Activated T-helper 1 cell treated with anti-CD3 and anti-CD28 coated beads, Interleukin-12 subunit alpha, Interleukin-12 subunit beta, Interleukin-2, Interleukin-4 antibody, amounts not matched to agents 30 ng/mL and 10 ng/mL and 1 ng/mL, durations not matched to agents 14 hours and 24 hours and 36 hours (primary cell): Measurements from ENCODE around the gene KRTAP4-3. TPM values are rescaled to one million over a fixed set of nuclear protein-coding genes. Genes with fewer than 3 reads are reported as not detected.
"Not testable (repeated sequence)": the region's sequence is repeated elsewhere in the genome, so short reads cannot be mapped to it uniquely, and the experiment has no call there.

Experiments used
- DNase-seq: peaks from one replicate; pipeline ENCODE4 v3.0.0; 2021; ENCODE audit warnings: low spot score
- H3K27ac Mint-ChIP-seq: one replicate; pipeline ENCODE4 v1.8.0; 2021; ENCODE audit warnings: mild to moderate bottlenecking, mixed read lengths
- H3K27me3 Mint-ChIP-seq: one replicate; pipeline ENCODE4 v1.8.0; 2022; ENCODE audit warnings: mild to moderate bottlenecking, moderate library complexity, mixed read lengths; ENCODE audit not compliant: insufficient read depth
- H3K36me3 Mint-ChIP-seq: one replicate; pipeline ENCODE4 v1.8.0; 2021; ENCODE audit warnings: low read depth, mixed read lengths
- H3K4me1 Mint-ChIP-seq: one replicate; pipeline ENCODE4 v1.8.0; 2021; ENCODE audit warnings: low read depth, mixed read lengths
- H3K4me3 Mint-ChIP-seq: one replicate; pipeline ENCODE4 v1.8.0; 2021; ENCODE audit warnings: mild to moderate bottlenecking, moderate library complexity, mixed read lengths
- H3K9me3 Mint-ChIP-seq: one replicate; pipeline ENCODE4 v1.8.0; 2021; ENCODE audit warnings: mixed read lengths
- intact Hi-C: fragments of 100-400 bp; cut with micrococcal nuclease; formaldehyde crosslinking; loops from one replicate; pipeline ENCODE4 v1.15.1; 2024
- total RNA-seq: library from RNA; stranded (reverse); gene quantifications from 2 replicates; pipeline ENCODE4 v1.2.3, GENCODE V29; 2022

KRTAP4-3 gene
- total RNA-seq, 1 donor from 2014 or later: not detected

DNA sequence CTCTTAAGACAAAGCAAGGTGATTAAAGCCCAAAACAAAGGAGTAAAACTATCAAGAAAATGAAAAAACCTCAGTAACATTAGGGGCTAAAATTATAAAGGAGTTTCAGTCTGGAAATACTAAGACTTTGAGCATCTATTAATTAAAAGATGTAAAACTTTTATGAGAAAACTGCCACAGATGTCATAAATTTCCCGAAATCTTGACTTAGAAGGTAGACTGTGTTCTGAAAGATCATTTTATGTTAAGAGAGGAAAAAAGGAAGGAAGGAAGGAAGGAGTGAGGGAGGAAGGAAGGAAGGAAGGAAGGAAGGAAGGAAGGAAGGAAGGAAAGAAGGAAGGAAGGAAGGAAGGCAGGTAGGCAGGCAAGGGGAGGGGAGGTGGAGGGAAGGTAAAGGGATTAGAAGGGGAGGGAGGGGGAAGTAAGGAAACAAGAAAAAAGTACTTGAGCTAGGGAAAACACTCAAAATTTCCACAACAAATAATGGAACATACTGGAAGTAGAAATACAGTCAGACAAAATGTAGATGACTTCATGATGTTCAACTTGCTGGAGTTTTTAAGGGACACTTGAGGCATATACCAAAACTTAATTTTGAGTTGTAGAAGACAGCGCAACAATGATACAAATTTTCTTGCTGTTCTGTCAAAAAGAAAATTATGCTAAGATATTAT, 20.4 kb downstream of the KRTAP4-3 start:
- peaks cover 3% of the 10 kb centered on the region for H3K27me3 Mint-ChIP-seq
- H3K9me3 Mint-ChIP-seq: peaks cover 14% of the 10 kb centered on the region
- no peaks in the 10 kb centered on the region for H3K4me1 Mint-ChIP-seq
- intact Hi-C loops: no loop called here
- H3K36me3 Mint-ChIP-seq: no peaks in the 10 kb centered on the region
- H3K4me3 Mint-ChIP-seq: no peak overlapping the region
- DNase-seq: no peak
- H3K27ac Mint-ChIP-seq: no peak overlapping the region

DNA sequence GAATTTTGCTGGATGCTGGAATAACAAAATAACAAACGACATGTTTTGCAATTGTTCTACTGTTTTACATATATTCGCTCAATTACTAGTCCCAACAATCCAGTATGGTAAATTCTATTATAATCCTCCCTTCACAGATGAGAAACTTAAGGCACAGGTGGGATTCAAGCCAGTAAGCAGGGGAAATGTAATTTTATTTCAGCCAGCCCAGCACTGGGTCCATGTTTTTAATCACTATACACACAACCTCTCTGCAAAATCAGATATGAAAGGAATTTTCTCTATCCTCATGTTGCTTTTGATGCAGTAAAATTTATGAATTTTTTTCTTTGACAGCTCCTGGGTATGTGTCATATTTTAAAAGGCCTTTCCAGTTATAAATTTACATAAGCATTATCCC, 22.8 kb downstream of the KRTAP4-3 start:
- intact Hi-C loops: no loop called here
- Mint-ChIP-seq H3K27me3 (peaks cover 3% of the 10 kb centered on the region), H3K4me1 (no peaks in the 10 kb centered on the region), H3K4me3 (no peak overlapping the region), H3K9me3 (peaks cover 27% of the 10 kb centered on the region), H3K27ac (no peak overlapping the region), H3K36me3 (no peaks in the 10 kb centered on the region)
- DNase-seq: no peak

DNA sequence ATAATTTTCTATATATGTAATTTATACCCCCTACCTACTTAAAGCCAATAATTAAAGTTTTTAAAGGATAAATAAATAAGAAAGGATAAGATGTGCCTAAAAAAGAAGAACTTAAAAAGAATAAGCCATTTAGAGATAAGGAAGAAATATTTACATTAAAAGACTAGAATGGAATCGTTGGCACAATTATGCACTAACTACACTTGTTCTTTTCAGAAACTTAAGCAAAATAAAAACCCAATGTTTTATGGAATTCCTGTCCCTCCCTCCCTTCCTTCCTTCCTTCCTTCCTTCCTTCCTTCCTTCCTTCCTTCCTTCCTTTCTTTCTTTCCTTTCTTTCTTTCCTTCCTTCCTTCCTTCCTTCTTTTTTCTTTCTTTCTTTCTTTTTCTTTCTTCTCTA, 23.2 kb downstream of the KRTAP4-3 start:
- Mint-ChIP-seq H3K27ac (no peak overlapping the region), H3K4me1 (no peaks in the 10 kb centered on the region), H3K27me3 (peaks cover 3% of the 10 kb centered on the region), H3K36me3 (no peaks in the 10 kb centered on the region), H3K4me3 (no peak overlapping the region), H3K9me3 (peaks cover 27% of the 10 kb centered on the region)
- intact Hi-C loops: no loop called here
- DNase-seq: no peak

DNA sequence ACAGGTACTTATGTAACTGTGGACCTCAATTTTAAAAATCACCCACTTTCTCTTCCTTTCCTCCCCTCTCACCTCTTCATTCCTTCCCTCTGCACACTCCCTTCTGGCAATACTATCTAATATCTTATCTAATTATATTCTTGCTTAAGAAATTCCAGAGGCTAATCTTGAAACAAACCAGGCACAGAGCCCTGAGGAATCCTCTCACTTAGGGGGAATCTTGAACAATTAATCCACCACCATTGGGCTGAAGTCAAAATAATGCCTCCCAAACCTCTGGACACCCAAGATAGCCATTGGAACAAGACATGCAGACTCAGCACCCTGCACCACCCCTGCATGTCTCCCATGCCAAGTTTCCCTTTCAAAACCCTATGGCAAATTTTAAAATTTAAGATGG, 26.7 kb downstream of the KRTAP4-3 start:
- no peak overlapping the region for H3K27ac Mint-ChIP-seq
- DNase-seq: no peak
- H3K27me3 Mint-ChIP-seq: peaks cover 1% of the 10 kb centered on the region
- no peak overlapping the region for H3K4me3 Mint-ChIP-seq
- no peaks in the 10 kb centered on the region for H3K36me3 Mint-ChIP-seq
- no peaks in the 10 kb centered on the region for H3K4me1 Mint-ChIP-seq
- intact Hi-C loops: no loop called here
- H3K9me3 Mint-ChIP-seq: peaks cover 31% of the 10 kb centered on the region

DNA sequence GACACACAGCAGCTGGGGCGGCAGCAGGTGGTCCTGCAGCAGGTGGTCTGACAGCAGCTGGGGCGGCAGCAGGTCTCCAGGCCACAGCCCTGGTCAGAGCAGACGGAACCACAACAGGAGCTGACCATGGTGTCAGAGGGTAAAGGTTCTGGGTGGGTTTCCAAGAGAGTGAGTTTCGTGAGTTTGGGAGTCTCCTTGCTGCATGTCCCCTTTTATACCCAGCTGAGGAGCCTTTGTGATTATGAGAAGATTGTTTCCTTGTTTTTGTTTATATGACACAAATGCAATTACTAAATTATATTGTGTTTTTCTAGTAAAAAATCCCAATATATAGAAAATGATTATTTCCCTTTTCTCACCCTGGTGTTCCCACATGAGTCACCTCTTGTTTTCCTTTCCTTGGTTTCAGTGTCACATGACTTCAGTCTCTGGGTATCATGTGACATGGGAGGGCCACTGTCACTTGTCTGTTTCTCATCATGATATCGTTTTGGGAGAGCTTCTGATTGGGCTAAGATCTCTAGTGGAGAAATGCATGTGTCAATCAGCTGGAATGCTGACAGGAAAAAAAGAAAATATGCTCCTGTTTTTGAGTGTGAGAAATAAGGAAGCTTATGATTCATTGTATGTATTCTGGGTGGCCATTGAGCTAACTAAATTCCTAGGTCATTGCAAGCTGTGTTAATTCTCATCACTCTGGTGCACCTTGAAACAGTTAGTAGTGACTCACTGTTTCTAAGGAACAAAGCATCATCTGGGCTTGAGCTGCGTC, 27.5 kb downstream of the KRTAP4-3 start, which contains the start of gene KRTAP4-6:
TSS of gene KRTAP4-6 (minus strand) at position 185 of the 772 bp plus-strand sequence. CDS start at position 128, 57 bp downstream.
- Mint-ChIP-seq H3K9me3 (peaks cover 31% of the 10 kb centered on the region), H3K4me3 (no peak within 1 kb of the TSS), H3K36me3 (no peaks in the 10 kb centered on the region), H3K4me1 (no peaks in the 10 kb centered on the region), H3K27me3 (peaks cover 1% of the 10 kb centered on the region), H3K27ac (no peak within 1 kb of the TSS)
- intact Hi-C loops: no loop called here
- DNase-seq: no peak

DNA sequence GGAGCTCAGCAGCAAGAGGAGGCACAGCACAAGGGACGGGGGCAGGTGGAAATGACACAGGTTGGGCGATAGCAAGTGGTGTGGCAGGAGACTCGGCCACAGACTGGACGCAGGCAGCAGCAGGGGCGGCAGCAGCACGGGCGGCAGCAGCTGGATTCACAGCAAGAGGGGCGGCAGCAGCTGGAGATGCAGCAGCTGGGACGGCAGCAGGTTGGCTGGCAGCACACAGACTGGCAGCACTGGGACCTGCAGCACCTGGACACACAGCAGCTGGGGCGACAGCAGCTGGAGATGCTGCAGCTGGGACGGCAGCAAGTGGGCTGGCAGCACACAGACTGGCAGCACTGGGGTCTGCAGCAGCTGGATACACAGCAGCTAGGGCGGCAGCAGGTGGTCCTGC, 28.2 kb downstream of the KRTAP4-3 start:
- H3K4me3 Mint-ChIP-seq, DNase-seq: not testable (repeated sequence)

DNA sequence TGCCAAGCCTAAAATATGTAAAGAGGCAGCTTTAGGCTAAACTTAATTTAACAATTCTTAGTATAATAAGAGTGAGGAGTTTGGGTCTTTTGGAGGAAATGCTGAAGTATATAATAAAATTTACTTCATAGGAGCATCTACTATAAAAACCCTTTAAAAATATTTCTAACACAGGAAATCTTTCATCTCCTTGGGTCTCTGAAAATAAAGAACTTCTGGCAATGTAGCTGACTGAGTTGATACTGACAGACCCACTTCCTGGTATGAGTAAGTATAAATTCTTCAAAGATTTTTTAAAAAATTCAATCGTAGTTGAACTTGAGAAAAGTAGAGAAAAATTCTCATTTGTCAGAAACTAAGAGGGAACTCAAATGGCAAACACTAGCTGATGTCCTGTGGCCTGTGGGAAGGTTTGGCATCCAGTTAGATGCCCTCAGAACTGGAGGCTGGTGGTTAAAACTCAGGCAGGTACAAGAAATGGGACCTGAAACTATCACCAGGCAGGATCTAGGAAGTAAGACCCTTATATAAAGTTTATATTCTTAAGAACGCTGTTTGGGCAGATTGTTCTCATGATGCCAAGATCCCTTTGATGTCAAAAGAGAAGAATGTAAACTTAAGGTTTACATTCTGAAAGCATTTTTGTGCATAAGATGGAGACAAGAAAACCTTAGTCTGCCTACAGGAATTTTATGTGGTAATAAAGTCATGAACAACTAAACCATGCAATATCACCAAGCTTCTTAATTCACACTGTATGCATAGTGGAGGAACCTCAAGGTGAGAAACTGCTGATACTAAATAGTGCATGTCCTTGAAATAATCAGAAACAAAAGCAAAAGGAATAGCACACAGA, 33.9 kb downstream of the KRTAP4-3 start:
- no peak for DNase-seq
- Mint-ChIP-seq H3K27me3 (no peaks in the 10 kb centered on the region), H3K27ac (no peak overlapping the region), H3K36me3 (no peaks in the 10 kb centered on the region), H3K4me3 (no peak overlapping the region), H3K9me3 (no peaks in the 10 kb centered on the region), H3K4me1 (no peaks in the 10 kb centered on the region)
- intact Hi-C loops: no loop called here

More for the DNA sequence above, 28.2 kb downstream of the KRTAP4-3 start:
- H3K27me3 Mint-ChIP-seq, intact Hi-C loops, H3K27ac Mint-ChIP-seq, H3K36me3 Mint-ChIP-seq, H3K4me1 Mint-ChIP-seq: not testable (repeated sequence)
- H3K9me3 Mint-ChIP-seq: peaks cover 31% of the 10 kb centered on the region

DNA sequence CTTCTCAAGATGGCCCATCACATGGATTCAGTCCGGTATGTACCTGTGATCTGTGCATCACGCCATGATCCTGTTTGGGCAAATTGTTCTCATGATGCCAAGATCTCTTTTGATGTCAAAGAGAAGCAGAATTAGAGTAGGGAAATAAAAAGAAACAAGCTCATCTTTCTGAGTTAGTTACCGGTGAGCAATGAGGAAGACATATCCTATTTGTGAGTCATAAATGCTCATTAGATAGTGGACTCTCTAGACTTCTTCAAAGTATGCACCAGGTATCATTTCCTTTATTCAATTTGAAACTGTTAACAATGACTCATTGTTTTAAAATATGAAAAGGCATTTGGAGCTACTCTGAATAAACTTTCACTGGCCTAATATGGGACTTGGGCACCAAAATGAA, 36.0 kb downstream of the KRTAP4-3 start:
- intact Hi-C loops: no loop called here
- H3K27ac Mint-ChIP-seq: no peak overlapping the region
- H3K9me3 Mint-ChIP-seq: no peaks in the 10 kb centered on the region
- H3K36me3 Mint-ChIP-seq: no peaks in the 10 kb centered on the region
- no peak for DNase-seq
- H3K4me3 Mint-ChIP-seq: no peak overlapping the region
- H3K4me1 Mint-ChIP-seq: no peaks in the 10 kb centered on the region
- H3K27me3 Mint-ChIP-seq: no peaks in the 10 kb centered on the region

DNA sequence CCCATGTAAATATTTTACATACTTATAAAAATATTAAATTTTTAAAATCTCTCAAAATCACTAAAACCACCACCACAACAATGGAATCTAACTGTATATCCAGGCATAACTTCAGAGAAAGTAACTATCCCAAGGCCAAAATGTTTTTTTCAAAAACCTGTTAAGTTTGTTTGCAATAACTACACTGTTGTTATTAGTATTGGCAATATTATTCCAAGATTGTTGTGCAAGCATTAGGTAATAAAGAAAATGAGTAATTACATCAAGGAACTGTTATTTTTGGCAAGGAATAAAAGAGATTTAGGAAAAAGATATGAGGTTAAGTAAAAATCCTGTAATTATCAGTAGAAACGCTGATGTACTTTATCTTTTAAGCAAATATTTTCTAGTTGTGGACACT, 40.6 kb downstream of the KRTAP4-3 start:
- DNase-seq: no peak
- Mint-ChIP-seq H3K27me3 (peaks cover 2% of the 10 kb centered on the region), H3K4me3 (no peak overlapping the region), H3K36me3 (no peaks in the 10 kb centered on the region), H3K27ac (no peak overlapping the region), H3K4me1 (no peaks in the 10 kb centered on the region), H3K9me3 (peaks cover 1% of the 10 kb centered on the region)
- intact Hi-C loops: no loop called here

DNA sequence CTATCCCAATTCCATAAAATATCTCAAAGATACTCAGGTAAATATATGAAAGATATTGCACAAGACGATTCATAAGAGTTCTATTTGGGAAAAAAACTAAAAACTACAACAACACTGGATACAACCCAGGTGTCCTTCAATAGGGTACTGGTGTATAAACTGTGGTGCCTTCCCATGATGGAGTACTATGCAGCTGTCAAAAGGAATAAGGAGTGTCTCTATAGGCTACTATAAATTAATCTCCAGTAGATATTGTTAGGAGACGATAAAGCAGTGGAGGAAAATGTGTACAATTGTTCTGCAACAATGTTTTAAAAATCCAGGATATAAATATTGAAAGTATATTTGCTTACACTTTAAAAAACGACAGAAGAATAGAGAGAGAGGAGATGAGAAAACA, 41.6 kb downstream of the KRTAP4-3 start:
- no peak for DNase-seq
- peaks cover 2% of the 10 kb centered on the region for H3K27me3 Mint-ChIP-seq
- no peak overlapping the region for H3K27ac Mint-ChIP-seq
- peaks cover 3% of the 10 kb centered on the region for H3K9me3 Mint-ChIP-seq
- intact Hi-C loops: no loop called here
- no peaks in the 10 kb centered on the region for H3K36me3 Mint-ChIP-seq
- no peak overlapping the region for H3K4me3 Mint-ChIP-seq
- no peaks in the 10 kb centered on the region for H3K4me1 Mint-ChIP-seq

DNA sequence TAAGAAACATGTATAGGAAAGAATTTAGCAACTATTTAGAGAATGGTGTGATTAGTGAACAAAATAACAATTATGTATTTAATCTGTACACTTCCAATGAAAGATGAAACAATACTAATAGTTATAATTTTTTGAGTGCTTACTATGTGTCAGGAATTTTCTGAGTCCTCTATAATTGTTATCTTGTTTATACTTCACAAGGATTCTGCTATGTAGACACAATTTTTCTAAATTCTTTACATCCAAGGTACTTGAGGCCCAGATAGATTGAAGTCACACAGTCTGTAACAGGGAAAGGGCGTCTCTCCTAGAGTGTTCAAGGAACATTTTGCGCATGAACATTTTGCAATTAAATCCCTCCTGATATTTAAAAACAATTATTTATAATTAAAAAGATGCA, 43.0 kb downstream of the KRTAP4-3 start:
- Mint-ChIP-seq H3K36me3 (no peaks in the 10 kb centered on the region), H3K27me3 (peaks cover 2% of the 10 kb centered on the region), H3K27ac (no peak overlapping the region), H3K4me1 (no peaks in the 10 kb centered on the region), H3K9me3 (peaks cover 3% of the 10 kb centered on the region), H3K4me3 (no peak overlapping the region)
- intact Hi-C loops: no loop called here
- DNase-seq: no peak

DNA sequence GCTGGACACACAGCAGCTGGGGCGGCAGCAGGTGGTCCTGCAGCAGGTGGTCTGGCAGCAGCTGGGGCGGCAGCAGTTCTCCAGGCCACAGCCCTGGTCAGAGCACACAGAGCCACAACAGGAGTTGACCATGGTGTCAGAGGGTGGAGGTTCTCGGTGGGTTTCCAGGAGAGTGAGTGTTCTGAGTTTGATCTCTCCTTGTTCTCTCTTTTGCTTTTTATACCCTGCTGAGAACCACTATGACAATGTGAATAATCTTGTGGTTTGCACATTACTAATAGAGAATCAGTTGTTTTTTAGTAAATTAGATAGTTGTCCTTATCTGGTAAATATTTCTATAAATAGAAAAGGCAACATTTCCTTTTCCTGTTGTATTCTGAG, 44.0 kb downstream of the KRTAP4-3 start, which contains the start of gene KRTAP4-12:
TSS of gene KRTAP4-12 (minus strand) at position 192 of the 381 bp plus-strand sequence. CDS start at position 132, 60 bp downstream.
- intact Hi-C loops, H3K27me3 Mint-ChIP-seq, H3K36me3 Mint-ChIP-seq, H3K4me1 Mint-ChIP-seq, DNase-seq, H3K9me3 Mint-ChIP-seq, H3K27ac Mint-ChIP-seq, H3K4me3 Mint-ChIP-seq: not testable (repeated sequence)
